K562 (cell line): ENCODE measurements around the gene TNFSF9. TPM values are rescaled to one million over a fixed set of nuclear protein-coding genes. Genes with fewer than 3 reads are reported as not detected.
A peak's percentile ranks its signal among the peaks of the same experiment; 100 is the strongest.

Experiments used
- ATAC-seq: fragments of 200-7000 bp; cut with Tn5 transposase; 3 replicates; pipeline ENCODE4 v1.9.1; 2020; ENCODE audit warnings: moderate library complexity
- BruUV-seq: library from RNA; stranded (reverse); fragments of 400-500 nt; replicated peaks from 2 replicates; lab custom pipeline; 2021; lab: Mats Ljungman, UMichigan
- CTCF ChIA-PET: fragments of 300-600 bp; formaldehyde crosslinking; extraction: SDS; loops from one replicate; lab custom pipeline; 2021; ENCODE audit warnings: low intra/inter-chr PET ratio; lab: Yijun Ruan, JAX
- POLR2A ChIA-PET: fragments of 300-600, 350-650 bp; sonication (Branson Sonifier 250); formaldehyde crosslinking; extraction: SDS; loops from one replicate; lab custom pipeline; 2021; ENCODE audit warnings: antibody characterized with exemption, inconsistent platforms; lab: Yijun Ruan, JAX
- DNase-seq, 4 experiments: peaks; one replicate each; pipeline versions ENCODE4 v3.0.0 to v3.0.0-alpha.2; 2011 to 2018; ENCODE audit warnings: low spot score in 3 of 4, mixed read lengths in 3 of 4; ENCODE audit errors: extremely low read depth in 1 of 4
- FAIRE-seq: peaks from 2 replicates; lab custom pipeline; 2011; peaks lifted over from hg19 to GRCh38; lab: Jason Lieb, UNC
- H2AFZ ChIP-seq: 2 replicates; pipeline ENCODE4 v1.6.0; 2011; ENCODE audit warnings: low read depth, low read length, control low read depth, inconsistent platforms
- H3K27ac ChIP-seq: fragments of 200-600 bp; 3 replicates; pipeline ENCODE4 v1.8.0; 2011; ENCODE audit warnings: low read depth, mild to moderate bottlenecking, control low read depth, inconsistent platforms, low read length, moderate library complexity, mixed read lengths; ENCODE audit errors: extremely low read depth
- H3K27me3 ChIP-seq, 2 experiments: fragments of 300-600 bp in 1 of 2; 2 replicates in 1 of 2; 3 replicates in 1 of 2; pipeline versions ENCODE4 v1.6.0 to v1.8.0; 2011; ENCODE audit warnings: inconsistent platforms in 2 of 2, low read length in 2 of 2, mild to moderate bottlenecking in 1 of 2, mixed read lengths in 1 of 2, moderate library complexity in 1 of 2; ENCODE audit not compliant: control insufficient read depth in 2 of 2, insufficient read depth in 2 of 2
- H3K36me3 ChIP-seq: fragments of 300-600 bp; 3 replicates; pipeline ENCODE4 v1.8.0; 2011; ENCODE audit warnings: mild to moderate bottlenecking, low read length, inconsistent platforms; ENCODE audit not compliant: control insufficient read depth, insufficient read depth
- H3K4me1 ChIP-seq, 2 experiments: fragments of 200-600 bp in 1 of 2; replicated peaks in 1 of 2; 2 replicates in 1 of 2; 3 replicates in 1 of 2; pipeline versions ENCODE4 v1.5.1 to v1.8.0; 2011; ENCODE audit warnings: inconsistent platforms in 2 of 2, low read length in 2 of 2, mild to moderate bottlenecking in 1 of 2, mixed read lengths in 1 of 2, moderate library complexity in 1 of 2; ENCODE audit not compliant: control insufficient read depth in 2 of 2, insufficient read depth in 2 of 2
- H3K4me2 ChIP-seq: 2 replicates; pipeline ENCODE4 v1.6.1; 2011; ENCODE audit warnings: low read length, control low read depth, inconsistent platforms, mixed read lengths; ENCODE audit not compliant: insufficient read depth
- H3K4me3 ChIP-seq: fragments of 200-600 bp; sonication (generic), shearing (Covaris generic); 2 replicates; pipeline ENCODE4 v1.5.1; 2016; ENCODE audit warnings: control low read depth, inconsistent platforms
- H3K79me2 ChIP-seq: fragments of 200-600 bp; 3 replicates; pipeline ENCODE4 v1.8.0; 2011; ENCODE audit warnings: low read length, inconsistent platforms; ENCODE audit not compliant: control insufficient read depth, insufficient read depth
- H3K9ac ChIP-seq, 2 experiments: 2 replicates each; pipeline versions ENCODE4 v1.6.0 to v1.6.1; 2011; ENCODE audit warnings: low read depth in 2 of 2, low read length in 2 of 2, control low read depth in 1 of 2, inconsistent platforms in 1 of 2, mild to moderate bottlenecking in 1 of 2, mixed read lengths in 1 of 2; ENCODE audit not compliant: insufficient read depth in 1 of 2
- H3K9me1 ChIP-seq: one replicate; pipeline ENCODE4 v1.6.0; 2011; ENCODE audit warnings: inconsistent platforms, mild to moderate bottlenecking, low read length, moderate library complexity; ENCODE audit not compliant: control insufficient read depth, insufficient read depth
- H3K9me3 ChIP-seq: replicated peaks from 2 replicates; pipeline ENCODE4 v1.5.1; 2011; ENCODE audit warnings: low read depth, low read length, inconsistent platforms; ENCODE audit not compliant: control insufficient read depth, insufficient read depth
- H4K20me1 ChIP-seq: replicated peaks from 2 replicates; pipeline ENCODE4 v1.6.1; 2011; ENCODE audit warnings: low read length, inconsistent platforms, mixed read lengths; ENCODE audit not compliant: control insufficient read depth, insufficient read depth
- ARHGAP35 ChIP-seq: fragments of 450-650 bp; IDR thresholded peaks from 2 replicates; pipeline ENCODE4 v1.6.1; 2018; ENCODE audit not compliant: partially characterized antibody
- ARID4B ChIP-seq: sonication (generic); formaldehyde crosslinking; IDR thresholded peaks from 2 replicates; pipeline ENCODE4 v1.8.0; 2022; ENCODE audit warnings: mild to moderate bottlenecking, missing genetic modification reagents
- ATF7 ChIP-seq: fragments of 450-650 bp; IDR thresholded peaks from 2 replicates; pipeline ENCODE4 v1.7.1; 2014; ENCODE audit warnings: mild to moderate bottlenecking, moderate library complexity
- MAX ChIP-seq: sonication (generic); formaldehyde crosslinking; IDR thresholded peaks from 2 replicates; pipeline ENCODE4 v1.9.0; 2022; ENCODE audit warnings: mild to moderate bottlenecking, missing genetic modification reagents
- PHF8 ChIP-seq: fragments of 200-600 bp; sonication (generic); IDR thresholded peaks from 2 replicates; pipeline ENCODE4 v1.6.1; 2012; ENCODE audit warnings: mixed run types, mild to moderate bottlenecking, inconsistent platforms, low read length, moderate library complexity, borderline replicate concordance
- PTBP1 ChIP-seq: fragments of 200-400 bp; formaldehyde crosslinking; IDR thresholded peaks from 2 replicates; pipeline ENCODE4 v1.6.1; 2017; ENCODE audit warnings: low read depth, low read length
- SAFB ChIP-seq: fragments of 200-400 bp; formaldehyde crosslinking; IDR thresholded peaks from 2 replicates; pipeline ENCODE4 v1.6.1; 2017; ENCODE audit warnings: low read depth, low read length, borderline replicate concordance
- SMAD1 ChIP-seq: fragments of 150-350 bp; IDR thresholded peaks from 2 replicates; pipeline ENCODE4 v1.6.1; 2014; ENCODE audit warnings: low read length, low read depth; ENCODE audit not compliant: partially characterized antibody
- SMAD4 ChIP-seq: fragments of 250-450 bp; sonication (Bioruptor Pico); conservative IDR thresholded peaks from 2 replicates; pipeline ENCODE4 v1.8.0; 2021; ENCODE audit warnings: inconsistent platforms, mild to moderate bottlenecking, moderate library complexity
- TCFL5 ChIP-seq: fragments of 250-450 bp; sonication (Bioruptor Pico); conservative IDR thresholded peaks from 2 replicates; pipeline ENCODE4 v1.6.1; 2021; ENCODE audit warnings: mild to moderate bottlenecking, moderate library complexity, matching md5 sums
- USF1 ChIP-seq: sonication (generic); formaldehyde crosslinking; IDR thresholded peaks from 2 replicates; pipeline ENCODE4 v1.9.0; 2022; ENCODE audit warnings: mild to moderate bottlenecking, missing genetic modification reagents
- ZC3H8 ChIP-seq: fragments of 450-650 bp; IDR thresholded peaks from 2 replicates; pipeline ENCODE4 v1.6.1; 2017
- ZKSCAN1 ChIP-seq: fragments of 150-350 bp; IDR thresholded peaks from 2 replicates; pipeline ENCODE4 v1.6.1; 2016; ENCODE audit warnings: low read depth, low read length
- ZNF232 ChIP-seq: sonication (generic); formaldehyde crosslinking; IDR thresholded peaks from 2 replicates; pipeline ENCODE4 v1.8.0; 2022; ENCODE audit warnings: mild to moderate bottlenecking, missing genetic modification reagents
- ZNF395 ChIP-seq: fragments of 200-800 bp; sonication (Bioruptor generic); IDR thresholded peaks from 2 replicates; pipeline ENCODE4 v1.6.1; 2017; ENCODE audit warnings: missing genetic modification characterization, missing compliant biosample characterization
- whole genome bisulfite sequencing: fragments of 100-300 bp; shearing (Covaris generic); methylation state at CpG from one replicate; pipeline ENCODE4 v1.1.6; 2016; ENCODE audit warnings: low coverage, mixed read lengths; ENCODE audit not compliant: insufficient coverage; ENCODE audit errors: missing lambda C conversion rate; 5-methylcytosine and 5-hydroxymethylcytosine counted together
- in situ Hi-C: fragments of 300-500 bp; cut with MboI; formaldehyde crosslinking; loops from 4 replicates; pipeline ENCODE4 v1.15.0; 2018; ENCODE audit warnings: inconsistent platforms, mixed read lengths
- intact Hi-C: fragments of 100-400 bp; cut with micrococcal nuclease; formaldehyde crosslinking; loops from 2 replicates; pipeline ENCODE4 v1.14.2; 2022
- polyA plus RNA-seq, 8 experiments: library from polyadenylated mRNA; depleted of rRNA in 4 of 8; stranded (reverse) in 5 of 8; unstranded in 3 of 8; fragments of >200 nt; fragmentation: Nextera tagmentation in 2 of 8; fragmentation: Illumina TruSeq in 1 of 8; extraction: Ambion mirVana in 2 of 8; extraction: Trizol in 1 of 8; gene quantifications; 2 replicates each; pipeline versions ENCODE4 v1.2.1 to v1.2.3, GENCODE V29; 2011 to 2014; ENCODE audit warnings: inconsistent platforms in 1 of 8, missing spikeins in 1 of 8
- total RNA-seq, 7 experiments: library from RNA; depleted of rRNA in 6 of 7; stranded (reverse); fragments of >200 nt in 6 of 7; fragmentation: Illumina TruSeq in 2 of 7; extraction: Trizol in 2 of 7; gene quantifications; 2 replicates each; pipeline versions ENCODE4 v1.2.1 to v1.2.3, GENCODE V29; 2011 to 2021; ENCODE audit warnings: low replicate concordance in 1 of 7

Gene TNFSF9
- total and polyA plus RNA-seq, 9 of the 15 experiments (the other 6 are each of a cell fraction or from before 2014, with no cell fraction given) = 1.4 to 17.9 (median 6.5) TPM

GRCh38 chr19:6528544-6529121 is 2.2 kb upstream of the TNFSF9 start:
- BruUV-seq = no TSS peak
- peak overlapping the region; percentile 74 for H2AFZ ChIP-seq
- peak overlapping the region in 1 of 2 experiments; percentile 71; a peak in 2 of 4 replicates for H3K9ac ChIP-seq
- FAIRE-seq (peak; percentile 76), DNase-seq (peak in 2 of 4 experiments; percentile 57 to 74), ATAC-seq (peak; percentile 54)
- peaks cover 23% of the 10 kb centered on the region for H3K79me2 ChIP-seq
- 24% methylated on average over 9 of the region's 9 CpGs for WGBS
- no peaks in the 10 kb centered on the region for H3K27me3 ChIP-seq
- H4K20me1 ChIP-seq = no peaks in the 10 kb centered on the region; the same call in 1 of the 2 replicates
- no peaks in the 10 kb centered on the region for H3K9me3 ChIP-seq
- H3K4me1 ChIP-seq = peaks cover 33 to 53% of the 10 kb centered on the region in 2 experiments
- peaks cover 7% of the 10 kb centered on the region for H3K9me1 ChIP-seq
- peak overlapping the region; percentile 55; the same call in 1 of the 3 replicates for H3K27ac ChIP-seq
- ChIA-PET CTCF (no interaction called here), POLR2A (interaction anchor here (1.0 kb wide), 1 partner anchor 12 kb away, joined by 3 read pairs; no protein-coding TSS in a partner anchor)
- H3K4me2 ChIP-seq = peak overlapping the region; percentile 33; the same call in 1 of the 2 replicates
- intact Hi-C loops = no loop called here
- H3K4me3 ChIP-seq = no peak overlapping the region
- in situ Hi-C loops = loop anchor here (10.0 kb wide), 1 partner anchor 336 kb away; no protein-coding TSS in a partner anchor
- no peaks in the 10 kb centered on the region; the same call in 2 of the 3 replicates for H3K36me3 ChIP-seq
- TF ChIP-seq ATF7 (no peak), SAFB (no peak), ARID4B (CRISPR knock-in tag) (no peak), ZNF232 (CRISPR knock-in tag) (no peak), ZKSCAN1 (no peak), TCFL5 (CRISPR knock-in tag) (no peak), USF1 (no peak), PTBP1 (0 out of 2 replicates have a peak, but pooled peaks have one; percentile 26), ZNF395 (CRISPR knock-in tag) (no peak), SMAD4 (CRISPR knock-in tag) (peak; percentile 60; the same call in 1 of the 2 replicates), SMAD1 (no peak), ZC3H8 (no peak), ARHGAP35 (no peak), MAX (peak; percentile 40), PHF8 (peak; percentile 38; the same call in 1 of the 2 replicates)
